Panc1 (cell line): ENCODE data around the gene SLX4IP. TPM values are rescaled to one million over a fixed set of nuclear protein-coding genes. Genes with fewer than 3 reads are reported as not detected.

Source experiments
- ATAC-seq: fragments of 200-7000 bp; cut with Tn5 transposase; 2 replicates; pipeline ENCODE4 v1.9.1; 2020; ENCODE audit warnings: mild to moderate bottlenecking, moderate library complexity
- BruUV-seq: library from RNA; stranded (reverse); fragments of 400-500 nt; replicated peaks from 2 replicates; lab custom pipeline; 2021; lab: Mats Ljungman, UMichigan
- CTCF ChIA-PET: fragments of 300-600 bp; sonication (Branson Sonifier 250); formaldehyde crosslinking; loops from one replicate; lab custom pipeline; 2022; ENCODE audit warnings: antibody characterized with exemption; lab: Charles Lee
- POLR2A ChIA-PET: fragments of 300-600 bp; sonication (Branson Sonifier 250); formaldehyde crosslinking; loops from one replicate; lab custom pipeline; 2022; ENCODE audit warnings: antibody characterized with exemption; lab: Charles Lee
- DNase-seq: peaks from one replicate; pipeline ENCODE4 v3.0.0-alpha.2; 2010; ENCODE audit warnings: low read depth, low spot score
- H3K27ac ChIP-seq: 2 replicates; pipeline ENCODE4 v1.5.1; 2011; ENCODE audit warnings: mild to moderate bottlenecking, low read length, inconsistent platforms
- H3K27me3 ChIP-seq: fragments of 200-500 bp; sonication (Bioruptor generic); 2 replicates; pipeline ENCODE4 v1.6.0; 2014; ENCODE audit warnings: low read length, inconsistent platforms; ENCODE audit not compliant: control insufficient read depth, insufficient read depth
- H3K36me3 ChIP-seq: fragments of 200-500 bp; sonication (Bioruptor generic); 2 replicates; pipeline ENCODE4 v1.5.1; 2014; ENCODE audit warnings: inconsistent platforms, mild to moderate bottlenecking, low read length, moderate library complexity; ENCODE audit not compliant: control insufficient read depth, insufficient read depth
- H3K4me1 ChIP-seq: 2 replicates; pipeline ENCODE4 v1.5.1; 2011; ENCODE audit warnings: inconsistent platforms, mild to moderate bottlenecking, low read length, moderate library complexity; ENCODE audit not compliant: control insufficient read depth, insufficient read depth
- H3K4me3 ChIP-seq, 2 experiments: 2 replicates each; pipeline ENCODE4 v1.5.1; 2011 to 2012; ENCODE audit warnings: low read depth in 2 of 2, low read length in 2 of 2, mild to moderate bottlenecking in 2 of 2, inconsistent platforms in 1 of 2, moderate library complexity in 1 of 2
- H3K9me3 ChIP-seq: fragments of 200-500 bp; sonication (Bioruptor generic); 2 replicates; pipeline ENCODE4 v1.5.1; 2014; ENCODE audit warnings: low read depth, mild to moderate bottlenecking, inconsistent platforms, low read length, moderate library complexity; ENCODE audit not compliant: control insufficient read depth, insufficient read depth
- POLR2AphosphoS5 ChIP-seq: IDR thresholded peaks from 2 replicates; pipeline ENCODE4 v1.6.1; 2012; ENCODE audit warnings: mild to moderate bottlenecking, low read depth, low read length, moderate library complexity
- SIN3A ChIP-seq: IDR thresholded peaks from 2 replicates; pipeline ENCODE4 v1.6.1; 2012; ENCODE audit warnings: low read depth, mild to moderate bottlenecking, low read length, moderate library complexity, borderline replicate concordance; ENCODE audit not compliant: insufficient read depth
- TCF7L2 ChIP-seq: IDR thresholded peaks from 2 replicates; pipeline ENCODE4 v1.6.1; 2011; ENCODE audit warnings: mild to moderate bottlenecking, low read depth, low read length, inconsistent platforms
- in situ Hi-C: cut with HindIII; loops from 2 replicates; pipeline ENCODE4 v1.10.0; 2016; ENCODE audit warnings: low sequenced_read_pairs, low pct_unique_long_range_greater_than_20kb
- intact Hi-C: fragments of 100-400 bp; cut with micrococcal nuclease; formaldehyde crosslinking; loops from one replicate; pipeline ENCODE4 v1.10.0; 2022; ENCODE audit not compliant: unreplicated experiment
- total RNA-seq: library from RNA; stranded (reverse); gene quantifications from one replicate; pipeline ENCODE4 v1.2.1, GENCODE V29; 2021; ENCODE audit not compliant: unreplicated experiment
- TF ChIP-seq, protein P1 (sequence below): fragments of 450-650 bp; IDR thresholded peaks from 2 replicates; pipeline ENCODE4 v1.5.1; 2017; ENCODE audit warnings: mild to moderate bottlenecking
- TF ChIP-seq, protein P2 (sequence below), 2 experiments: IDR thresholded peaks; 2 replicates each; pipeline ENCODE4 v1.6.1; 2011 to 2012; ENCODE audit warnings: low read depth in 2 of 2, control low read depth in 1 of 2, low read length in 1 of 2, mild to moderate bottlenecking in 1 of 2, moderate library complexity in 1 of 2; ENCODE audit not compliant: insufficient read depth in 1 of 2

Gene SLX4IP
- total RNA-seq, 1 experiment from 2014 or later, result 5.4 TPM

DNA sequence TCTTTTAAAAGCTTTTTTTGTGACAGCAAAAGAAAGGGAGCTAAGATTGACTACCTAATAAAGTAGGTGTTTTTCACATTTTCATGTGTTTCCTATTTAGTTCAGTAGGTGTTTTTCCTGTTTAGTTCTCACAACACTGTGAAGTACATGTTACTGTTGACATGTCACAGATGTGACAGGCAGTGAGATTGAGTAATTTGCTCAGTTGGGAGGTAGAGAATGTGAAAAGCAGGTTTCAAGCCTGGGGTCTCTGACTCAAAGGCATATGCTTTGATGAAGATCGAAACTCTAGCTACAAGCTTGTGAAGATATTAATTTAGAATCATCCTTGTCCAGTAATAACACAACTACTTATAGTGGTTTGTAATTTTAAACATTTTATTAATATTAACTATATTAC lies 43.1 kb downstream of the SLX4IP start:
- H3K36me3 ChIP-seq, result no peaks in the 10 kb centered on the region
- intact Hi-C loops, result no loop called here
- ATAC-seq (no peak), DNase-seq (no peak)
- no peak overlapping the region for H3K27ac ChIP-seq
- H3K9me3 ChIP-seq, result no peaks in the 10 kb centered on the region
- H3K4me3 ChIP-seq, result no peak overlapping the region
- no peaks in the 10 kb centered on the region; the same call in 1 of the 2 replicates for H3K4me1 ChIP-seq
- CTCF ChIA-PET, result no interaction called here
- TF ChIP-seq TCF7L2 (no peak), SIN3A (no peak), POLR2AphosphoS5 (no peak)
- TF ChIP-seq, protein P1, sequence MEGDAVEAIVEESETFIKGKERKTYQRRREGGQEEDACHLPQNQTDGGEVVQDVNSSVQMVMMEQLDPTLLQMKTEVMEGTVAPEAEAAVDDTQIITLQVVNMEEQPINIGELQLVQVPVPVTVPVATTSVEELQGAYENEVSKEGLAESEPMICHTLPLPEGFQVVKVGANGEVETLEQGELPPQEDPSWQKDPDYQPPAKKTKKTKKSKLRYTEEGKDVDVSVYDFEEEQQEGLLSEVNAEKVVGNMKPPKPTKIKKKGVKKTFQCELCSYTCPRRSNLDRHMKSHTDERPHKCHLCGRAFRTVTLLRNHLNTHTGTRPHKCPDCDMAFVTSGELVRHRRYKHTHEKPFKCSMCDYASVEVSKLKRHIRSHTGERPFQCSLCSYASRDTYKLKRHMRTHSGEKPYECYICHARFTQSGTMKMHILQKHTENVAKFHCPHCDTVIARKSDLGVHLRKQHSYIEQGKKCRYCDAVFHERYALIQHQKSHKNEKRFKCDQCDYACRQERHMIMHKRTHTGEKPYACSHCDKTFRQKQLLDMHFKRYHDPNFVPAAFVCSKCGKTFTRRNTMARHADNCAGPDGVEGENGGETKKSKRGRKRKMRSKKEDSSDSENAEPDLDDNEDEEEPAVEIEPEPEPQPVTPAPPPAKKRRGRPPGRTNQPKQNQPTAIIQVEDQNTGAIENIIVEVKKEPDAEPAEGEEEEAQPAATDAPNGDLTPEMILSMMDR, result no peak
- TF ChIP-seq, protein P2, sequence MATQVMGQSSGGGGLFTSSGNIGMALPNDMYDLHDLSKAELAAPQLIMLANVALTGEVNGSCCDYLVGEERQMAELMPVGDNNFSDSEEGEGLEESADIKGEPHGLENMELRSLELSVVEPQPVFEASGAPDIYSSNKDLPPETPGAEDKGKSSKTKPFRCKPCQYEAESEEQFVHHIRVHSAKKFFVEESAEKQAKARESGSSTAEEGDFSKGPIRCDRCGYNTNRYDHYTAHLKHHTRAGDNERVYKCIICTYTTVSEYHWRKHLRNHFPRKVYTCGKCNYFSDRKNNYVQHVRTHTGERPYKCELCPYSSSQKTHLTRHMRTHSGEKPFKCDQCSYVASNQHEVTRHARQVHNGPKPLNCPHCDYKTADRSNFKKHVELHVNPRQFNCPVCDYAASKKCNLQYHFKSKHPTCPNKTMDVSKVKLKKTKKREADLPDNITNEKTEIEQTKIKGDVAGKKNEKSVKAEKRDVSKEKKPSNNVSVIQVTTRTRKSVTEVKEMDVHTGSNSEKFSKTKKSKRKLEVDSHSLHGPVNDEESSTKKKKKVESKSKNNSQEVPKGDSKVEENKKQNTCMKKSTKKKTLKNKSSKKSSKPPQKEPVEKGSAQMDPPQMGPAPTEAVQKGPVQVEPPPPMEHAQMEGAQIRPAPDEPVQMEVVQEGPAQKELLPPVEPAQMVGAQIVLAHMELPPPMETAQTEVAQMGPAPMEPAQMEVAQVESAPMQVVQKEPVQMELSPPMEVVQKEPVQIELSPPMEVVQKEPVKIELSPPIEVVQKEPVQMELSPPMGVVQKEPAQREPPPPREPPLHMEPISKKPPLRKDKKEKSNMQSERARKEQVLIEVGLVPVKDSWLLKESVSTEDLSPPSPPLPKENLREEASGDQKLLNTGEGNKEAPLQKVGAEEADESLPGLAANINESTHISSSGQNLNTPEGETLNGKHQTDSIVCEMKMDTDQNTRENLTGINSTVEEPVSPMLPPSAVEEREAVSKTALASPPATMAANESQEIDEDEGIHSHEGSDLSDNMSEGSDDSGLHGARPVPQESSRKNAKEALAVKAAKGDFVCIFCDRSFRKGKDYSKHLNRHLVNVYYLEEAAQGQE (IDR thresholded peaks at IDR 0.05; ENCODE audit: insufficient read depth in 1 of 2, low read depth in 2 of 2, low read length in 1 of 2), result no peak
- POLR2A ChIA-PET, result no interaction called here
- in situ Hi-C loops, result no loop called here
- BruUV-seq, result no TSS peak
- H3K27me3 ChIP-seq, result no peaks in the 10 kb centered on the region

DNA sequence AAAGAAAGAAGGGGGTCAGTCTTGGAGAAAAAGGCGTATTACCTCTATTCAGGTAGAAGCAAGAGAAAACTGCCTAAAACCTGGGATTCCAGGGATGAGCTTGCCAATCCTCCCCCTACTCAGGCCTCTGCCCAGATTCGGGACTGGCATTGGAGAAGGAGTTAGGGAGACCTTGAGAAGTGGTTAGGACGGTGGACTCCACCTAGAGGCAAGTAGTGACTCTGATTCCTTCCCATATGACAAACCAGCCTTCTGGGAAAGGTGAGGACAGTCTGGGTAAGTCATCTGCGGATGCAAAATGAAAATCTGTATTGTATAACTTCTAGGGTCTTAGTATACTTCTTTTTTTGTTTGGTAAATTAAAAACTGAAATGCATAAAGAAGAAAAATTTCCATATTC lies 43.8 kb downstream of the SLX4IP start:
- CTCF ChIA-PET, result no interaction called here
- no peaks in the 10 kb centered on the region for H3K27me3 ChIP-seq

More for the DNA sequence above, 43.8 kb downstream of the SLX4IP start:
- no TSS peak for BruUV-seq
- Histone ChIP-seq H3K9me3 (no peaks in the 10 kb centered on the region), H3K4me3 (no peak overlapping the region), H3K27ac (no peak overlapping the region), H3K4me1 (no peaks in the 10 kb centered on the region; the same call in 1 of the 2 replicates), H3K36me3 (no peaks in the 10 kb centered on the region)
- in situ Hi-C loops, result no loop called here
- ATAC-seq, result no peak
- POLR2A ChIA-PET, result no interaction called here
- intact Hi-C loops, result no loop called here
- TF ChIP-seq, protein P2 (IDR thresholded peaks at IDR 0.05; ENCODE audit: insufficient read depth in 1 of 2, low read depth in 2 of 2, low read length in 1 of 2), result no peak
- TF ChIP-seq POLR2AphosphoS5 (no peak), TCF7L2 (no peak), SIN3A (no peak)
- TF ChIP-seq, protein P1, result peak; percentile 42
- no peak for DNase-seq
